Activated B cell treated with CpG ODN at 0.5 μM for 24 hours (primary cell): ENCODE results near the gene CNP. TPM values are rescaled to one million over a fixed set of nuclear protein-coding genes. Genes with fewer than 3 reads are reported as not detected.

ENCODE experiments used
- ATAC-seq: fragments of 200-7000 bp; cut with Tn5 transposase; one replicate; pipeline ENCODE4 v1.10.0; 2021; ENCODE audit warnings: low read depth, mild to moderate bottlenecking, moderate library complexity
- CTCF ChIA-PET: fragments of 350-600 bp; sonication (Branson Sonifier 250); formaldehyde crosslinking; loops from one replicate; lab custom pipeline; 2021; ENCODE audit warnings: antibody characterized with exemption; lab: Charles Lee
- POLR2A ChIA-PET: fragments of 350-600 bp; sonication (Branson Sonifier 250); formaldehyde crosslinking; loops from one replicate; lab custom pipeline; 2021; ENCODE audit warnings: antibody characterized with exemption; lab: Charles Lee
- DNase-seq: peaks from one replicate; pipeline ENCODE4 v3.0.0; 2022
- H3K27ac Mint-ChIP-seq: one replicate; pipeline ENCODE4 v1.8.0; 2020; ENCODE audit warnings: mixed read lengths
- H3K27me3 Mint-ChIP-seq: one replicate; pipeline ENCODE4 v1.8.0; 2021; ENCODE audit warnings: mixed read lengths
- H3K36me3 Mint-ChIP-seq: one replicate; pipeline ENCODE4 v1.8.0; 2021; ENCODE audit warnings: low read depth, mixed read lengths
- H3K4me1 Mint-ChIP-seq: one replicate; pipeline ENCODE4 v1.8.0; 2021; ENCODE audit warnings: mixed read lengths
- H3K4me3 Mint-ChIP-seq: one replicate; pipeline ENCODE4 v1.8.0; 2020; ENCODE audit warnings: mild to moderate bottlenecking, mixed read lengths
- H3K9me3 Mint-ChIP-seq: one replicate; pipeline ENCODE4 v1.8.0; 2020; ENCODE audit warnings: mixed read lengths
- intact Hi-C: fragments of 100-400 bp; cut with micrococcal nuclease; formaldehyde crosslinking; loops from one replicate; pipeline ENCODE4 v1.15.1; 2024
- total RNA-seq: library from RNA; stranded (reverse); gene quantifications from 2 replicates; pipeline ENCODE4 v1.2.3, GENCODE V29; 2022
- TF ChIP-seq, protein P1 (sequence below): fragments of 200-600 bp; IDR thresholded peaks from one replicate; pipeline ENCODE4 v1.8.0; 2022; ENCODE audit warnings: antibody characterized with exemption, mild to moderate bottlenecking

The CNP gene
- total RNA-seq, 1 donor from 2014 or later: 48.0 TPM

DNA sequence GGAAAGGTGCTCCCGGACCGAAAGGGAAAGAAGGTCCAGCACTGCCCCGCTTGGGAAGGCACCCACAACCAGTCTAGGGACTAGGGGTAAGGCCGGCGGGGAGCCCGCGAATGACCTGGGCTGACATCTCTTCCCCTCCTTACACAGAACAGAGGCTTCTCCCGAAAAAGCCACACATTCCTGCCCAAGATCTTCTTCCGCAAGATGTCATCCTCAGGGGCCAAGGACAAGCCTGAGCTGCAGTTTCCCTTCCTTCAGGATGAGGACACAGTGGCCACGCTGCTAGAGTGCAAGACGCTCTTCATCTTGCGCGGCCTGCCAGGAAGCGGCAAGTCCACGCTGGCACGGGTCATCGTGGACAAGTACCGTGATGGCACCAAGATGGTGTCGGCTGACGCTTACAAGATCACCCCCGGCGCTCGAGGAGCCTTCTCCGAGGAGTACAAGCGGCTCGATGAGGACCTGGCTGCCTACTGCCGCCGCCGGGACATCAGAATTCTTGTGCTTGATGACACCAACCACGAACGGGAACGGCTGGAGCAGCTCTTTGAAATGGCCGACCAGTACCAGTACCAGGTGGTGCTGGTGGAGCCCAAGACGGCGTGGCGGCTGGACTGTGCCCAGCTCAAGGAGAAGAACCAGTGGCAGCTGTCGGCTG is 1.5 kb downstream of the CNP start:
- Mint-ChIP-seq H3K4me3 (peak overlapping the region; percentile 75), H3K27ac (peak overlapping the region; percentile 67), H3K27me3 (no peaks in the 10 kb centered on the region), H3K9me3 (no peaks in the 10 kb centered on the region), H3K4me1 (peaks cover 51% of the 10 kb centered on the region), H3K36me3 (peaks cover 27% of the 10 kb centered on the region)
- POLR2A ChIA-PET: interaction anchor here (0.9 to 2.8 kb wide), 7 partner anchors 28 to 168 kb away, joined by 3 to 20 read pairs (median 6); partner anchors contain the start of genes DHX58, KAT2A and NKIRAS2
- no peak for ATAC-seq
- CTCF ChIA-PET: interaction anchor here (1.2 kb wide), 1 partner anchor 52 kb away, joined by 3 read pairs; the partner anchor contains the start of gene NKIRAS2
- TF ChIP-seq, protein P1, sequence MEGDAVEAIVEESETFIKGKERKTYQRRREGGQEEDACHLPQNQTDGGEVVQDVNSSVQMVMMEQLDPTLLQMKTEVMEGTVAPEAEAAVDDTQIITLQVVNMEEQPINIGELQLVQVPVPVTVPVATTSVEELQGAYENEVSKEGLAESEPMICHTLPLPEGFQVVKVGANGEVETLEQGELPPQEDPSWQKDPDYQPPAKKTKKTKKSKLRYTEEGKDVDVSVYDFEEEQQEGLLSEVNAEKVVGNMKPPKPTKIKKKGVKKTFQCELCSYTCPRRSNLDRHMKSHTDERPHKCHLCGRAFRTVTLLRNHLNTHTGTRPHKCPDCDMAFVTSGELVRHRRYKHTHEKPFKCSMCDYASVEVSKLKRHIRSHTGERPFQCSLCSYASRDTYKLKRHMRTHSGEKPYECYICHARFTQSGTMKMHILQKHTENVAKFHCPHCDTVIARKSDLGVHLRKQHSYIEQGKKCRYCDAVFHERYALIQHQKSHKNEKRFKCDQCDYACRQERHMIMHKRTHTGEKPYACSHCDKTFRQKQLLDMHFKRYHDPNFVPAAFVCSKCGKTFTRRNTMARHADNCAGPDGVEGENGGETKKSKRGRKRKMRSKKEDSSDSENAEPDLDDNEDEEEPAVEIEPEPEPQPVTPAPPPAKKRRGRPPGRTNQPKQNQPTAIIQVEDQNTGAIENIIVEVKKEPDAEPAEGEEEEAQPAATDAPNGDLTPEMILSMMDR: no peak
- no peak for DNase-seq
- intact Hi-C loops: loop anchor here (2.0 to 5.0 kb wide), 3 partner anchors 17 to 319 kb away; partner anchors contain the start of genes ACLY and STAT5A

DNA sequence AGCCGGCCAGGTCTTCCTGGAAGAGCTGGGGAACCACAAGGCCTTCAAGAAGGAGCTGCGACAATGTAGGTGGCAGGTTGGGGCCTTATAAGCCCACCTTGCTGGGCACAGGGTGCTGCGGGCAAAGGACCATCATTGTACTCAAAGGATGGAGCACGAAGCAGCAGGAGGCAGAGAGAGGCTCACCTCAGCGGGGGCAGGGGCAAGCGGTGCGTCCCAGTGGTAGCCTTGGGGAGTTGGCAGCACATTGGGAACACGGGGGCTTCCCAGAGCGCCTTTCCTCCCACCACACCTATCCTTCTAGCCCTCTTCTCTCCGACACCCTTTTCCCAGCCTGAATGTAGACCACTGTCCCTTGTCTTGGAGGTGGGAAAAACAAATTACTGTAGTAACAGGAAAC is 2.1 kb downstream of the CNP start:
- intact Hi-C loops: loop anchor here (5.0 kb wide), 1 partner anchor 319 kb away; the partner anchor contains the start of gene STAT5A
- Mint-ChIP-seq H3K27me3 (no peaks in the 10 kb centered on the region), H3K4me3 (no peak overlapping the region), H3K9me3 (no peaks in the 10 kb centered on the region), H3K36me3 (peaks cover 33% of the 10 kb centered on the region), H3K27ac (peak overlapping the region; percentile 67), H3K4me1 (peaks cover 57% of the 10 kb centered on the region)
- CTCF ChIA-PET: interaction anchor here (1.2 kb wide), 1 partner anchor 51 kb away, joined by 3 read pairs; the partner anchor contains the start of gene NKIRAS2
- TF ChIP-seq, protein P1: no peak
- DNase-seq: no peak
- ATAC-seq: no peak
- POLR2A ChIA-PET: interaction anchor here (1.3 to 1.6 kb wide), 2 partner anchors 47 to 51 kb away, joined by 3 read pairs; partner anchors contain the start of gene NKIRAS2

DNA sequence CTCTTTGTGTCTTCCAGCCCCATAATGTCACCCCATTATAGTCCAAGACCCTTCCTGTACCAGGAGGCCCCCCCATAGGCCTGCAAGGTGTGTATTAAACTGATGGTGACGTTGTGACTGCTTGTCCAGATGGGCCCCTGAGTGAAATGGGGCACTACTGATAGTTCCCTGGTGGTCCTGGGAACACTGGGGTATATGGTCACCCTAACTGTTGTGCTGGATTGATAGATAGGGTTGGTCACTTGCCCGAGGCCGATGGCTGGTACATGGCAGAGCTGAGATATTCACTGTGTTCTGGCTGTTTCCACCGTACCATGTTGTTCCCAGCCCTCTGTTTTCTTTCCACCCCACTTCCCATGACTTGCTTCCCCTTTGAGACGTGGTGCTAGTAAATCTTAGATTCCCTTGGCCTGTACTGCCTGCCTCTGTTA is 4.3 kb downstream of the CNP start:
- DNase-seq (no peak), ATAC-seq (no peak)
- POLR2A ChIA-PET: interaction anchor here (1.7 kb wide), 1 partner anchor 49 kb away, joined by 4 read pairs; the partner anchor contains the start of gene NKIRAS2
- Mint-ChIP-seq H3K36me3 (peaks cover 51% of the 10 kb centered on the region), H3K4me1 (peaks cover 53% of the 10 kb centered on the region), H3K9me3 (no peaks in the 10 kb centered on the region), H3K27ac (no peak overlapping the region), H3K27me3 (no peaks in the 10 kb centered on the region), H3K4me3 (no peak overlapping the region)
- intact Hi-C loops: no loop called here
- TF ChIP-seq, protein P1: no peak
- CTCF ChIA-PET: no interaction called here

DNA sequence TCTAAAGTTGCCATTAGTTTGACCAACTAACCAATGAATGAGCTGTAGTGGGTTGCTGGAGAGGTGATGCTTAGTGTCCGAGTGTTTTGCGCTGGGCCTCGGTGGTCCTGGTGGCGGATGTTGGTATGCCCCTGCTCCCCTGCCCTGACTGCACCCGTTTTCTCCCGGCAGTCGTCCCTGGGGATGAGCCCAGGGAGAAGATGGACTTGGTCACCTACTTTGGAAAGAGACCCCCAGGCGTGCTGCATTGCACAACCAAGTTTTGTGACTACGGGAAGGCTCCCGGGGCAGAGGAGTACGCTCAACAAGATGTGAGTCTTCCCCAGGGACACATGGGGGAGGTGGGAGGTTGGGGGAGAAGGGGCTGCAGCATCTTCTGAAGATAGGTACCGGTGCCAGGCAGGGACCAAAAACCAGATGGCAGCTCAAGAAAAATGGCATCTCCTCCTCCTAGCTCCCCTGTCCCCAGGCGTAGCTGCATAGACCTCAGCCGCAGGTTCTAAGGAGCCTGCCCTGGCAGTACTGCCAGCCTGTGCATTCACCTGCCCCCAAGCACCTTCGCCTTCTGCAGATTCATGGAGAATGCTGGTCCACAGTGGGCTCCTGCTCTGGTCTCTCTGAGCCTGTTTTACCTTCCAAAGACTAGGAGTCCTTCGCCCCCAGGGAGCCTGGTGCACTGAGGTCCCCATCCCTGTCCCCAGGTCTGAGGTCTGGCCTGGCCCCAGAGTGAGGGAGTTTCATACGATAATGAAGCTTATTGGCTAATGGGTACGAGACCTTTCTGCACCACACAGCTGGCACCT is 5.3 kb downstream of the CNP start:
- no peak for ATAC-seq
- intact Hi-C loops: no loop called here
- Mint-ChIP-seq H3K9me3 (no peaks in the 10 kb centered on the region), H3K27ac (peak overlapping the region; percentile 41), H3K4me3 (peak overlapping the region; percentile 25), H3K36me3 (peaks cover 60% of the 10 kb centered on the region), H3K4me1 (peaks cover 59% of the 10 kb centered on the region), H3K27me3 (no peaks in the 10 kb centered on the region)
- TF ChIP-seq, protein P1: no peak
- DNase-seq: no peak
- ChIA-PET CTCF (interaction anchor here (0.9 kb wide), 1 partner anchor 10 kb away, joined by 3 read pairs; no protein-coding TSS in a partner anchor), POLR2A (interaction anchor here (0.6 to 2.2 kb wide), 3 partner anchors 13 to 149 kb away, joined by 3 to 12 read pairs (median 4); partner anchors contain the start of genes DNAJC7 and KAT2A)
